H1 (cell line): ENCODE results near the gene NAPG. TPM values are rescaled to one million over a fixed set of nuclear protein-coding genes. Genes with fewer than 3 reads are reported as not detected.

ENCODE experiments used
- CBX8 ChIP-seq: fragments of 300-800, 300-1000 bp; sonication (generic); IDR thresholded peaks from 2 replicates; pipeline ENCODE4 v1.7.1; 2016; ENCODE audit warnings: low read depth, low read length, borderline replicate concordance
- CTBP2 ChIP-seq: IDR thresholded peaks from 2 replicates; pipeline ENCODE4 v1.7.0; 2011; ENCODE audit warnings: borderline replicate concordance, mild to moderate bottlenecking, moderate library complexity, mixed read lengths, low read length; ENCODE audit not compliant: insufficient read depth, insufficient read length
- E2F6 ChIP-seq: IDR thresholded peaks from 2 replicates; pipeline ENCODE4 v1.6.1; 2012; ENCODE audit warnings: inconsistent platforms
- EP300 ChIP-seq, 2 experiments: IDR thresholded peaks; 1 replicate in 1 of 2; 2 replicates in 1 of 2; pipeline ENCODE4 v1.6.1; 2011 to 2012; ENCODE audit warnings: low read depth in 2 of 2, low read length in 2 of 2, mild to moderate bottlenecking in 2 of 2, borderline replicate concordance in 1 of 2, inconsistent platforms in 1 of 2, moderate library complexity in 1 of 2
- TAF7 ChIP-seq: optimal IDR thresholded peaks from 2 replicates; pipeline ENCODE3; 2011; ENCODE audit warnings: low read depth, mild to moderate bottlenecking, inconsistent platforms, low read length, moderate library complexity, borderline replicate concordance
- TEAD4 ChIP-seq: IDR thresholded peaks from 2 replicates; pipeline ENCODE4 v1.6.1; 2012; ENCODE audit warnings: low read depth, low read length, inconsistent platforms, mixed read lengths
- USF2 ChIP-seq: IDR thresholded peaks from 2 replicates; pipeline ENCODE4 v1.6.1; 2011; ENCODE audit warnings: low read length, improper control_type of control experiment
- polyA plus RNA-seq, 7 experiments: library from polyadenylated mRNA; depleted of rRNA in 3 of 7; stranded (reverse) in 5 of 7; unstranded in 2 of 7; fragments of >200 nt in 5 of 7; fragments of 200-250 nt in 2 of 7; gene quantifications; 1 replicate in 5 of 7; 2 replicates in 1 of 7; 4 replicates in 1 of 7; pipeline versions ENCODE4 v1.2.1 to v1.2.3, GENCODE V29; 2011 to 2013; ENCODE audit warnings: missing spikeins in 2 of 7, mixed read lengths in 2 of 7
- total RNA-seq: library from RNA; stranded (reverse); fragmentation: NEBNext Ultra II Directional; extraction: Animal tissue kit (Norgen Biotek cat#: 25700); gene quantifications from 2 replicates; pipeline ENCODE4 v1.2.1, GENCODE V29; 2021
- TF ChIP-seq, protein P1 (sequence below): fragments of 300-600 bp; sonication (generic); IDR thresholded peaks from 2 replicates; pipeline ENCODE4 v1.7.1; 2012; ENCODE audit warnings: low read length, moderate library complexity, mild to moderate bottlenecking, inconsistent platforms; ENCODE audit not compliant: insufficient replicate concordance

Gene NAPG
- total and polyA plus RNA-seq, 2 of the 8 experiments (the other 6 are each of a cell fraction or from before 2014, with no cell fraction given) = 8.0 to 23.5 TPM

GRCh38 chr18:10481831-10482230 is 44.0 kb upstream of the NAPG start (continued):
- TF ChIP-seq, protein P1, sequence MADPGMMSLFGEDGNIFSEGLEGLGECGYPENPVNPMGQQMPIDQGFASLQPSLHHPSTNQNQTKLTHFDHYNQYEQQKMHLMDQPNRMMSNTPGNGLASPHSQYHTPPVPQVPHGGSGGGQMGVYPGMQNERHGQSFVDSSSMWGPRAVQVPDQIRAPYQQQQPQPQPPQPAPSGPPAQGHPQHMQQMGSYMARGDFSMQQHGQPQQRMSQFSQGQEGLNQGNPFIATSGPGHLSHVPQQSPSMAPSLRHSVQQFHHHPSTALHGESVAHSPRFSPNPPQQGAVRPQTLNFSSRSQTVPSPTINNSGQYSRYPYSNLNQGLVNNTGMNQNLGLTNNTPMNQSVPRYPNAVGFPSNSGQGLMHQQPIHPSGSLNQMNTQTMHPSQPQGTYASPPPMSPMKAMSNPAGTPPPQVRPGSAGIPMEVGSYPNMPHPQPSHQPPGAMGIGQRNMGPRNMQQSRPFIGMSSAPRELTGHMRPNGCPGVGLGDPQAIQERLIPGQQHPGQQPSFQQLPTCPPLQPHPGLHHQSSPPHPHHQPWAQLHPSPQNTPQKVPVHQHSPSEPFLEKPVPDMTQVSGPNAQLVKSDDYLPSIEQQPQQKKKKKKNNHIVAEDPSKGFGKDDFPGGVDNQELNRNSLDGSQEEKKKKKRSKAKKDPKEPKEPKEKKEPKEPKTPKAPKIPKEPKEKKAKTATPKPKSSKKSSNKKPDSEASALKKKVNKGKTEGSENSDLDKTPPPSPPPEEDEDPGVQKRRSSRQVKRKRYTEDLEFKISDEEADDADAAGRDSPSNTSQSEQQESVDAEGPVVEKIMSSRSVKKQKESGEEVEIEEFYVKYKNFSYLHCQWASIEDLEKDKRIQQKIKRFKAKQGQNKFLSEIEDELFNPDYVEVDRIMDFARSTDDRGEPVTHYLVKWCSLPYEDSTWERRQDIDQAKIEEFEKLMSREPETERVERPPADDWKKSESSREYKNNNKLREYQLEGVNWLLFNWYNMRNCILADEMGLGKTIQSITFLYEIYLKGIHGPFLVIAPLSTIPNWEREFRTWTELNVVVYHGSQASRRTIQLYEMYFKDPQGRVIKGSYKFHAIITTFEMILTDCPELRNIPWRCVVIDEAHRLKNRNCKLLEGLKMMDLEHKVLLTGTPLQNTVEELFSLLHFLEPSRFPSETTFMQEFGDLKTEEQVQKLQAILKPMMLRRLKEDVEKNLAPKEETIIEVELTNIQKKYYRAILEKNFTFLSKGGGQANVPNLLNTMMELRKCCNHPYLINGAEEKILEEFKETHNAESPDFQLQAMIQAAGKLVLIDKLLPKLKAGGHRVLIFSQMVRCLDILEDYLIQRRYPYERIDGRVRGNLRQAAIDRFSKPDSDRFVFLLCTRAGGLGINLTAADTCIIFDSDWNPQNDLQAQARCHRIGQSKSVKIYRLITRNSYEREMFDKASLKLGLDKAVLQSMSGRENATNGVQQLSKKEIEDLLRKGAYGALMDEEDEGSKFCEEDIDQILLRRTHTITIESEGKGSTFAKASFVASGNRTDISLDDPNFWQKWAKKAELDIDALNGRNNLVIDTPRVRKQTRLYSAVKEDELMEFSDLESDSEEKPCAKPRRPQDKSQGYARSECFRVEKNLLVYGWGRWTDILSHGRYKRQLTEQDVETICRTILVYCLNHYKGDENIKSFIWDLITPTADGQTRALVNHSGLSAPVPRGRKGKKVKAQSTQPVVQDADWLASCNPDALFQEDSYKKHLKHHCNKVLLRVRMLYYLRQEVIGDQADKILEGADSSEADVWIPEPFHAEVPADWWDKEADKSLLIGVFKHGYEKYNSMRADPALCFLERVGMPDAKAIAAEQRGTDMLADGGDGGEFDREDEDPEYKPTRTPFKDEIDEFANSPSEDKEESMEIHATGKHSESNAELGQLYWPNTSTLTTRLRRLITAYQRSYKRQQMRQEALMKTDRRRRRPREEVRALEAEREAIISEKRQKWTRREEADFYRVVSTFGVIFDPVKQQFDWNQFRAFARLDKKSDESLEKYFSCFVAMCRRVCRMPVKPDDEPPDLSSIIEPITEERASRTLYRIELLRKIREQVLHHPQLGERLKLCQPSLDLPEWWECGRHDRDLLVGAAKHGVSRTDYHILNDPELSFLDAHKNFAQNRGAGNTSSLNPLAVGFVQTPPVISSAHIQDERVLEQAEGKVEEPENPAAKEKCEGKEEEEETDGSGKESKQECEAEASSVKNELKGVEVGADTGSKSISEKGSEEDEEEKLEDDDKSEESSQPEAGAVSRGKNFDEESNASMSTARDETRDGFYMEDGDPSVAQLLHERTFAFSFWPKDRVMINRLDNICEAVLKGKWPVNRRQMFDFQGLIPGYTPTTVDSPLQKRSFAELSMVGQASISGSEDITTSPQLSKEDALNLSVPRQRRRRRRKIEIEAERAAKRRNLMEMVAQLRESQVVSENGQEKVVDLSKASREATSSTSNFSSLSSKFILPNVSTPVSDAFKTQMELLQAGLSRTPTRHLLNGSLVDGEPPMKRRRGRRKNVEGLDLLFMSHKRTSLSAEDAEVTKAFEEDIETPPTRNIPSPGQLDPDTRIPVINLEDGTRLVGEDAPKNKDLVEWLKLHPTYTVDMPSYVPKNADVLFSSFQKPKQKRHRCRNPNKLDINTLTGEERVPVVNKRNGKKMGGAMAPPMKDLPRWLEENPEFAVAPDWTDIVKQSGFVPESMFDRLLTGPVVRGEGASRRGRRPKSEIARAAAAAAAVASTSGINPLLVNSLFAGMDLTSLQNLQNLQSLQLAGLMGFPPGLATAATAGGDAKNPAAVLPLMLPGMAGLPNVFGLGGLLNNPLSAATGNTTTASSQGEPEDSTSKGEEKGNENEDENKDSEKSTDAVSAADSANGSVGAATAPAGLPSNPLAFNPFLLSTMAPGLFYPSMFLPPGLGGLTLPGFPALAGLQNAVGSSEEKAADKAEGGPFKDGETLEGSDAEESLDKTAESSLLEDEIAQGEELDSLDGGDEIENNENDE = no peak
- TF ChIP-seq E2F6 (no peak), CBX8 (no peak), EP300 (IDR thresholded peaks at IDR 0.05; ENCODE audit: borderline replicate concordance in 1 of 2, low read depth in 2 of 2, low read length in 2 of 2) (no peak), CTBP2 (no peak), TEAD4 (no peak), TAF7 (no peak), USF2 (no peak)
